Measurements from ENCODE around the gene APOA5. TPM values are rescaled to one million over a fixed set of nuclear protein-coding genes. Genes with fewer than 3 reads are reported as not detected.

Gene APOA5
- total and polyA plus RNA-seq, 2 of the 13 experiments (the other 11 are each of a cell fraction or from before 2014, with no cell fraction given) = 44.0 to 49.1 TPM

DNA sequence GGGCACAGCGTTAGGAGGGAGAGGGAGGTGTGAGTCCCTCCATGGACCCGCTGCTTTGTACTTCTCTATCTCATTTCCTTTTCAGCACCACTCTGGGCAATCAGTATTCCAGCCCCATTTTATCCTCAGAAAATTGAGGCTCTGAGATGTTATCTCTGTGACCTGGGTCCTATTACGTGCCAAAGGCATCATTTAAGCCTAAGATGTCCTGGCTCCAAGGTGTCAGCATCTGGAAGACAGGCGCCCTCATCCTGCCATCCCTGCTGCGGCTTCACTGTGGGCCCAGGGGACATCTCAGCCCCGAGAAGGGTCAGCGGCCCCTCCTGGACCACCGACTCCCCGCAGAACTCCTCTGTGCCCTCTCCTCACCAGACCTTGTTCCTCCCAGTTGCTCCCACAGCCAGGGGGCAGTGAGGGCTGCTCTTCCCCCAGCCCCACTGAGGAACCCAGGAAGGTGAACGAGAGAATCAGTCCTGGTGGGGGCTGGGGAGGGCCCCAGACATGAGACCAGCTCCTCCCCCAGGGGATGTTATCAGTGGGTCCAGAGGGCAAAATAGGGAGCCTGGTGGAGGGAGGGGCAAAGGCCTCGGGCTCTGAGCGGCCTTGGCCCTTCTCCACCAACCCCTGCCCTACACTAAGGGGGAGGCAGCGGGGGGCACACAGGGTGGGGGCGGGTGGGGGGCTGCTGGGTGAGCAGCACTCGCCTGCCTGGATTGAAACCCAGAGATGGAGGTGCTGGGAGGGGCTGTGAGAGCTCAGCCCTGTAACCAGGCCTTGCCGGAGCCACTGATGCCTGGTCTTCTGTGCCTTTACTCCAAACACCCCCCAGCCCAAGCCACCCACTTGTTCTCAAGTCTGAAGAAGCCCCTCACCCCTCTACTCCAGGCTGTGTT lies 37.2 kb upstream of the APOA5 start (continued):
- TF ChIP-seq, protein P1, sequence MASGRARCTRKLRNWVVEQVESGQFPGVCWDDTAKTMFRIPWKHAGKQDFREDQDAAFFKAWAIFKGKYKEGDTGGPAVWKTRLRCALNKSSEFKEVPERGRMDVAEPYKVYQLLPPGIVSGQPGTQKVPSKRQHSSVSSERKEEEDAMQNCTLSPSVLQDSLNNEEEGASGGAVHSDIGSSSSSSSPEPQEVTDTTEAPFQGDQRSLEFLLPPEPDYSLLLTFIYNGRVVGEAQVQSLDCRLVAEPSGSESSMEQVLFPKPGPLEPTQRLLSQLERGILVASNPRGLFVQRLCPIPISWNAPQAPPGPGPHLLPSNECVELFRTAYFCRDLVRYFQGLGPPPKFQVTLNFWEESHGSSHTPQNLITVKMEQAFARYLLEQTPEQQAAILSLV (CRISPR knock-in tag; IDR thresholded peaks at IDR 0.05; ENCODE audit: borderline replicate concordance) = peak; percentile 14
- TF ChIP-seq FOXP1 (IDR thresholded peaks at IDR 0.05) = no peak
- TF ChIP-seq FOXP1 (CRISPR knock-in tag; IDR thresholded peaks at IDR 0.05) = peak; percentile 60
- TF ChIP-seq KLF15 (CRISPR knock-in tag; IDR thresholded peaks at IDR 0.05; ENCODE audit: borderline replicate concordance) = peak; percentile 51; the same call in 1 of the 2 replicates
- no peak for TF ChIP-seq ZNF772 (CRISPR knock-in tag; IDR thresholded peaks at IDR 0.05)
- TF ChIP-seq RFX3 (CRISPR knock-in tag; IDR thresholded peaks at IDR 0.05) = no peak
- no peak for TF ChIP-seq GPN1 (CRISPR knock-in tag; IDR thresholded peaks at IDR 0.05; ENCODE audit: borderline replicate concordance)
- TF ChIP-seq POLR2G (IDR thresholded peaks at IDR 0.05; ENCODE audit: low read depth, low read length) = peak; percentile 69
- no peak for TF ChIP-seq NFYB (CRISPR knock-in tag; IDR thresholded peaks at IDR 0.05)
- no peak for TF ChIP-seq ZNF709 (CRISPR knock-in tag; IDR thresholded peaks at IDR 0.05)
- TF ChIP-seq ZNF556 (CRISPR knock-in tag; IDR thresholded peaks at IDR 0.05; ENCODE audit: borderline replicate concordance) = no peak; the same call in 1 of the 2 replicates
- peak; percentile 91 for TF ChIP-seq SKI (IDR thresholded peaks at IDR 0.05; ENCODE audit: partially characterized antibody)
- TF ChIP-seq HOXD1 (CRISPR knock-in tag; IDR thresholded peaks at IDR 0.05) = peak; percentile 56; the same call in 1 of the 2 replicates
- no peak for TF ChIP-seq SRSF4 (IDR thresholded peaks at IDR 0.05; ENCODE audit: low read depth, low read length, poor library complexity, severe bottlenecking)
- no peak; the same call in 1 of the 2 replicates for TF ChIP-seq HES4 (CRISPR knock-in tag; IDR thresholded peaks at IDR 0.05; ENCODE audit: borderline replicate concordance)
- no peak for TF ChIP-seq ZSCAN22 (CRISPR knock-in tag; IDR thresholded peaks at IDR 0.05)
- TF ChIP-seq, protein P2, sequence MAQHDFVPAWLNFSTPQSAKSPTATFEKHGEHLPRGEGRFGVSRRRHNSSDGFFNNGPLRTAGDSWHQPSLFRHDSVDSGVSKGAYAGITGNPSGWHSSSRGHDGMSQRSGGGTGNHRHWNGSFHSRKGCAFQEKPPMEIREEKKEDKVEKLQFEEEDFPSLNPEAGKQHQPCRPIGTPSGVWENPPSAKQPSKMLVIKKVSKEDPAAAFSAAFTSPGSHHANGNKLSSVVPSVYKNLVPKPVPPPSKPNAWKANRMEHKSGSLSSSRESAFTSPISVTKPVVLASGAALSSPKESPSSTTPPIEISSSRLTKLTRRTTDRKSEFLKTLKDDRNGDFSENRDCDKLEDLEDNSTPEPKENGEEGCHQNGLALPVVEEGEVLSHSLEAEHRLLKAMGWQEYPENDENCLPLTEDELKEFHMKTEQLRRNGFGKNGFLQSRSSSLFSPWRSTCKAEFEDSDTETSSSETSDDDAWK (CRISPR knock-in tag; IDR thresholded peaks at IDR 0.05) = no peak
- TF ChIP-seq HIVEP1 (CRISPR knock-in tag; IDR thresholded peaks at IDR 0.05) = 0 out of 2 replicates have a peak, but pooled peaks have one; percentile 64
- TF ChIP-seq ZNF746 (CRISPR knock-in tag; IDR thresholded peaks at IDR 0.05) = peak; percentile 88
- TF ChIP-seq ZNF839 (CRISPR knock-in tag; IDR thresholded peaks at IDR 0.05; ENCODE audit: borderline replicate concordance) = no peak
- peak in 1 of 2 experiments; percentile 63; a peak in 1 of 4 replicates for TF ChIP-seq KLF16 (CRISPR knock-in tag; IDR thresholded peaks at IDR 0.05)
- TF ChIP-seq NAIF1 (CRISPR knock-in tag; IDR thresholded peaks at IDR 0.05; ENCODE audit: borderline replicate concordance) = 0 out of 2 replicates have a peak, but pooled peaks have one; percentile 36
- TF ChIP-seq ZNF350 (CRISPR knock-in tag; IDR thresholded peaks at IDR 0.05; ENCODE audit: borderline replicate concordance, low read depth) = peak; percentile 19
- TF ChIP-seq HBP1 (CRISPR knock-in tag; IDR thresholded peaks at IDR 0.05; ENCODE audit: low read depth) = peak; percentile 92; the same call in 1 of the 2 replicates

Measured in HepG2 (cell line).